ENCODE results near the gene LRRFIP1. TPM values are rescaled to one million over a fixed set of nuclear protein-coding genes. Genes with fewer than 3 reads are reported as not detected.
A peak's percentile ranks its signal among the peaks of the same experiment; 100 is the strongest.

Gene LRRFIP1
- total and polyA plus RNA-seq, 8 donors = 104 to 160 (median 122) TPM

- H3K36me3 ChIP-seq = no peaks in the 10 kb centered on the region
- no peaks in the 10 kb centered on the region for H3K9me3 ChIP-seq
- ATAC-seq (no peak), DNase-seq (no peak)
- H3K4me3 ChIP-seq = no peak overlapping the region
- peaks cover 28 to 42% of the 10 kb centered on the region in 2 donors for H3K4me1 ChIP-seq
- intact Hi-C loops (cut with DNase I) = no loop called here
- TF ChIP-seq, protein P1, sequence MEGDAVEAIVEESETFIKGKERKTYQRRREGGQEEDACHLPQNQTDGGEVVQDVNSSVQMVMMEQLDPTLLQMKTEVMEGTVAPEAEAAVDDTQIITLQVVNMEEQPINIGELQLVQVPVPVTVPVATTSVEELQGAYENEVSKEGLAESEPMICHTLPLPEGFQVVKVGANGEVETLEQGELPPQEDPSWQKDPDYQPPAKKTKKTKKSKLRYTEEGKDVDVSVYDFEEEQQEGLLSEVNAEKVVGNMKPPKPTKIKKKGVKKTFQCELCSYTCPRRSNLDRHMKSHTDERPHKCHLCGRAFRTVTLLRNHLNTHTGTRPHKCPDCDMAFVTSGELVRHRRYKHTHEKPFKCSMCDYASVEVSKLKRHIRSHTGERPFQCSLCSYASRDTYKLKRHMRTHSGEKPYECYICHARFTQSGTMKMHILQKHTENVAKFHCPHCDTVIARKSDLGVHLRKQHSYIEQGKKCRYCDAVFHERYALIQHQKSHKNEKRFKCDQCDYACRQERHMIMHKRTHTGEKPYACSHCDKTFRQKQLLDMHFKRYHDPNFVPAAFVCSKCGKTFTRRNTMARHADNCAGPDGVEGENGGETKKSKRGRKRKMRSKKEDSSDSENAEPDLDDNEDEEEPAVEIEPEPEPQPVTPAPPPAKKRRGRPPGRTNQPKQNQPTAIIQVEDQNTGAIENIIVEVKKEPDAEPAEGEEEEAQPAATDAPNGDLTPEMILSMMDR (IDR thresholded peaks at IDR 0.05) = no peak
- H3K27me3 ChIP-seq = peaks cover 0 to 7% of the 10 kb centered on the region in 2 donors
- no peak overlapping the region for H3K27ac ChIP-seq
Observed at GRCh38 chr2:237612527-237613357, 14.6 kb upstream of the LRRFIP1 start.

DNA sequence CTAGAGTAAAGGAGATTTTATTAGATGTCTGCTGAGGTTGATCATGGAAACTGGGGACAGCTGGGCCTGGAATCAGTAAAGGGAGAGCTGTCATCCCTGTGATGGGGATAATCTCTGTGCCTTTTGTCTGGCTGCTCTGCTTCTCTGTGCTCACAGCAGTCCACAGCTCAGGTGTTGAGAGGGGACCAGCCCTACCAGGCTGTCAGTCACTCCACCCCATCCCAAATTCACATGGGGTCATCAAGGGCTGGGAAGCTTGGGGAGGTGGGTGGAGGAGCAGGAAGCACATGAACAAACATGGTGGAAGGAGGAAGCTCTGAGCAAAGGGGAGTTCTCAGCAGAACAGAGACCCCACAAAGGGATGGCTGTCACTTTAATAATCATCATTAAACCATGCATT, 13.7 kb upstream of the LRRFIP1 start:
- H3K36me3 ChIP-seq = no peaks in the 10 kb centered on the region
- TF ChIP-seq, protein P1 (IDR thresholded peaks at IDR 0.05) = no peak
- peak overlapping the region in 1 of 2 donors; percentile 28 for H3K27ac ChIP-seq
- ATAC-seq = no peak
- peaks cover 0 to 7% of the 10 kb centered on the region in 2 donors for H3K27me3 ChIP-seq
- H3K4me3 ChIP-seq = no peak overlapping the region
- no peaks in the 10 kb centered on the region for H3K9me3 ChIP-seq
- no peak for DNase-seq
- intact Hi-C loops (cut with DNase I) = no loop called here
- H3K4me1 ChIP-seq = peaks cover 30 to 51% of the 10 kb centered on the region in 2 donors

DNA sequence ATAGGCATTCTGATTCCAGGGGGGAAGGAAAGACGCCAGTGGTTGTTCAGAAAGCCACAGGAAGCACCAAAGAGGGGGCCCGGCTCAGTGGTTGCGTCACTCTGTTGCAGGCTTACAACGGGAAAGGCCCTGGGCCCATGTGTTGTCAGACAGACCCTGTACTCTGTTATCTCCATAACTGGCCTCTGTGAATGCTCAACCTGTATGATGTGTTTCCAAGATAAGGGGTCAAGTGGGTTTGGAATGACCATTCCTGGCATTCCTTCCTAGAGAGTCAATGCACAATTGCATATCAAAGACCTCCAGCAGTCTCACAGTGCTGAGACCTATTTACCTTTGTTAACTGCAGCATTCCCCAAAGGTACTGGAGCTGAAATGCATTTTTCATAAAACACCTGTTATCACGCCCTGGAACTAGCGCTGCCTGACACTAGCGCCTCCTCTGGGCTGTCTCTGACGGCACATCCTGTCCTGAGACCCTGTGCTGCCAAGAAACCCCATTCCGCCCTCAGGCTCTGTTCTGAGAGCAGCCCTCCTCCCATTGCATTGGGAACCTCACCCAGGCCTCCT, 13.2 kb upstream of the LRRFIP1 start:
- DNase-seq (no peak), ATAC-seq (peak; percentile 70)
- Histone ChIP-seq H3K27ac (peak overlapping the region in 1 of 2 donors; percentile 28), H3K4me1 (peaks cover 30 to 52% of the 10 kb centered on the region in 2 donors), H3K9me3 (no peaks in the 10 kb centered on the region), H3K36me3 (no peaks in the 10 kb centered on the region), H3K27me3 (peaks cover 0 to 7% of the 10 kb centered on the region in 2 donors), H3K4me3 (no peak overlapping the region)
- TF ChIP-seq, protein P1 (IDR thresholded peaks at IDR 0.05) = no peak
- intact Hi-C loops (cut with DNase I) = no loop called here

GRCh38 chr2:237615631-237616249, 11.6 kb upstream of the LRRFIP1 start:
- H3K27me3 ChIP-seq = peaks cover 0 to 7% of the 10 kb centered on the region in 2 donors
- DNase-seq = no peak
- TF ChIP-seq, protein P1 (IDR thresholded peaks at IDR 0.05) = no peak
- intact Hi-C loops (cut with DNase I) = no loop called here
- H3K4me1 ChIP-seq = peaks cover 30 to 52% of the 10 kb centered on the region in 2 donors
- H3K4me3 ChIP-seq = no peak overlapping the region
- peak overlapping the region; percentile 59 to 73 for H3K27ac ChIP-seq
- no peaks in the 10 kb centered on the region for H3K9me3 ChIP-seq
- ATAC-seq = no peak
- H3K36me3 ChIP-seq = no peaks in the 10 kb centered on the region

- ATAC-seq (no peak), DNase-seq (peak in 1 of 4 donors; percentile 19)
- Histone ChIP-seq H3K4me3 (no peak overlapping the region), H3K9me3 (no peaks in the 10 kb centered on the region), H3K27ac (peak overlapping the region; percentile 59 to 73), H3K27me3 (peaks cover 0 to 7% of the 10 kb centered on the region in 2 donors), H3K4me1 (peaks cover 30 to 52% of the 10 kb centered on the region in 2 donors), H3K36me3 (no peaks in the 10 kb centered on the region)
- TF ChIP-seq, protein P1 (IDR thresholded peaks at IDR 0.05) = no peak
- intact Hi-C loops (cut with DNase I) = no loop called here
Observed at GRCh38 chr2:237616373-237616733, 11.0 kb upstream of the LRRFIP1 start.
